A549 (cell line): ENCODE measurements around the gene SALL2. TPM values are rescaled to one million over a fixed set of nuclear protein-coding genes. Genes with fewer than 3 reads are reported as not detected.

Source experiments
- ATAC-seq, 2 experiments: fragments of 200-7000 bp in 1 of 2; fragments of >200 bp in 1 of 2; cut with Nextera tagmentation in 1 of 2; cut with Tn5 transposase in 1 of 2; 3 replicates each; pipeline versions ENCODE4 v1.8.0 to v1.9.1; 2018 to 2020; ENCODE audit warnings: mild to moderate bottlenecking in 1 of 2, moderate library complexity in 1 of 2
- CTCF ChIA-PET: fragments of 300-600 bp; sonication (Branson Sonifier 250); formaldehyde crosslinking; extraction: SDS; loops from one replicate; lab custom pipeline; 2021; ENCODE audit warnings: antibody characterized with exemption, inconsistent platforms; lab: Yijun Ruan, JAX
- POLR2A ChIA-PET: fragments of 350-600 bp; formaldehyde crosslinking; extraction: SDS; loops from one replicate; lab custom pipeline; 2021; ENCODE audit warnings: antibody characterized with exemption, inconsistent platforms; lab: Yijun Ruan, JAX
- DNase-seq, 2 experiments: peaks; one replicate each; pipeline versions ENCODE4 v3.0.0 to v3.0.0-alpha.2; 2011 to 2016; ENCODE audit warnings: low read depth in 1 of 2, low spot score in 1 of 2
- FAIRE-seq: peaks from 2 replicates; lab custom pipeline; 2011; peaks lifted over from hg19 to GRCh38; lab: Jason Lieb, UNC
- H3K27ac ChIP-seq, 2 experiments: fragments of >200 bp; sonication (Bioruptor Twin); formaldehyde crosslinking; 3 replicates each; pipeline ENCODE4 v1.5.1; 2016 to 2017
- H3K4me1 ChIP-seq: fragments of >200 bp; sonication (Bioruptor Twin); formaldehyde crosslinking; 3 replicates; pipeline ENCODE4 v1.6.1; 2016
- H3K4me2 ChIP-seq: fragments of >200 bp; sonication (Bioruptor Twin); formaldehyde crosslinking; 3 replicates; pipeline ENCODE4 v1.6.1; 2016
- H3K4me3 ChIP-seq: fragments of >200 bp; sonication (Bioruptor Twin); formaldehyde crosslinking; 3 replicates; pipeline ENCODE4 v1.5.1; 2016
- H3K9me3 ChIP-seq: fragments of >200 bp; sonication (Bioruptor Twin); formaldehyde crosslinking; 3 replicates; pipeline ENCODE4 v1.6.1; 2016
- CEBPB ChIP-seq, 2 experiments: fragments of >200 bp in 1 of 2; sonication (Bioruptor Twin) in 1 of 2; formaldehyde crosslinking in 1 of 2; IDR thresholded peaks; 2 replicates each; pipeline ENCODE4 v1.6.1; 2012 to 2016
- CHD4 ChIP-seq: fragments of 200-600 bp; sonication (generic); IDR thresholded peaks from 2 replicates; pipeline ENCODE4 v1.6.1; 2016; ENCODE audit warnings: antibody characterized with exemption, mild to moderate bottlenecking, borderline replicate concordance
- EHF ChIP-seq: fragments of 250-450 bp; sonication (Bioruptor Pico); IDR thresholded peaks from 2 replicates; pipeline ENCODE4 v1.5.0; 2020; ENCODE audit warnings: mild to moderate bottlenecking
- EHMT2 ChIP-seq: fragments of 200-600 bp; sonication (generic); IDR thresholded peaks from 2 replicates; pipeline ENCODE4 v1.6.1; 2016; ENCODE audit warnings: antibody characterized with exemption, low read depth, mild to moderate bottlenecking, moderate library complexity
- FOSB ChIP-seq: fragments of 250-450 bp; sonication (Bioruptor Pico); IDR thresholded peaks from 2 replicates; pipeline ENCODE4 v1.5.0; 2020; ENCODE audit warnings: mild to moderate bottlenecking, moderate library complexity
- FOSL2 ChIP-seq, 2 experiments: fragments of 450-650 bp in 1 of 2; fragments of >200 bp in 1 of 2; sonication (Bioruptor Twin) in 1 of 2; formaldehyde crosslinking; IDR thresholded peaks; 2 replicates each; pipeline versions ENCODE4 v1.5.0 to v1.6.1; 2016 to 2020; ENCODE audit warnings: mild to moderate bottlenecking in 1 of 2, moderate library complexity in 1 of 2
- HEYL ChIP-seq: fragments of 250-450 bp; sonication (Bioruptor Pico); IDR thresholded peaks from 2 replicates; pipeline ENCODE4 v1.8.0; 2021; ENCODE audit warnings: mild to moderate bottlenecking, moderate library complexity
- HOXA7 ChIP-seq: fragments of 250-450 bp; sonication (Bioruptor Pico); IDR thresholded peaks from 2 replicates; pipeline ENCODE4 v1.5.0; 2020; ENCODE audit warnings: mild to moderate bottlenecking, moderate library complexity
- HOXB5 ChIP-seq: fragments of 250-450 bp; sonication (Bioruptor Pico); IDR thresholded peaks from 2 replicates; pipeline ENCODE4 v1.5.0; 2020; ENCODE audit warnings: mild to moderate bottlenecking, moderate library complexity
- JUNB ChIP-seq: fragments of >200 bp; sonication (Bioruptor Twin); formaldehyde crosslinking; IDR thresholded peaks from 2 replicates; pipeline ENCODE4 v1.6.1; 2016
- NFE2L2 ChIP-seq: fragments of 150-350 bp; conservative IDR thresholded peaks from 2 replicates; pipeline ENCODE4 v1.6.1; 2014; ENCODE audit warnings: low read length
- NPAS2 ChIP-seq: fragments of 250-450 bp; sonication (Bioruptor Pico); IDR thresholded peaks from 2 replicates; pipeline ENCODE4 v1.8.0; 2022; ENCODE audit warnings: mild to moderate bottlenecking, moderate library complexity, borderline replicate concordance
- NR3C1 ChIP-seq: fragments of >200 bp; sonication (Bioruptor Twin); formaldehyde crosslinking; IDR thresholded peaks from 3 replicates; pipeline ENCODE4 v1.6.1; 2017
- PHF8 ChIP-seq: fragments of 200-600 bp; sonication (generic); IDR thresholded peaks from 2 replicates; pipeline ENCODE4 v1.6.1; 2016; ENCODE audit warnings: low read depth, mild to moderate bottlenecking, antibody characterized with exemption, moderate library complexity, borderline replicate concordance
- RAD21 ChIP-seq, 2 experiments: fragments of >200 bp in 1 of 2; sonication (Bioruptor Twin) in 1 of 2; formaldehyde crosslinking in 1 of 2; IDR thresholded peaks in 1 of 2; conservative IDR thresholded peaks in 1 of 2; 2 replicates in 1 of 2; 3 replicates in 1 of 2; pipeline ENCODE4 v1.6.1; 2012 to 2018; ENCODE audit warnings: inconsistent platforms in 1 of 2
- REST ChIP-seq: fragments of 200-600 bp; sonication (generic); IDR thresholded peaks from 2 replicates; pipeline ENCODE4 v1.6.1; 2016; ENCODE audit warnings: antibody characterized with exemption, mild to moderate bottlenecking, moderate library complexity
- RNF2 ChIP-seq: fragments of 200-600 bp; sonication (generic); IDR thresholded peaks from 2 replicates; pipeline ENCODE4 v1.6.1; 2016; ENCODE audit warnings: low read depth, mild to moderate bottlenecking, antibody characterized with exemption, moderate library complexity, borderline replicate concordance
- TFCP2L1 ChIP-seq: fragments of 250-450 bp; sonication (Bioruptor Pico); IDR thresholded peaks from 2 replicates; pipeline ENCODE4 v1.5.0; 2021; ENCODE audit warnings: mild to moderate bottlenecking
- TP53 ChIP-seq: fragments of 250-450 bp; sonication (Bioruptor Pico); IDR thresholded peaks from 2 replicates; pipeline ENCODE4 v1.5.0; 2021; ENCODE audit warnings: mild to moderate bottlenecking, moderate library complexity
- ZNF302 ChIP-seq: fragments of 250-450 bp; sonication (Bioruptor Pico); IDR thresholded peaks from 2 replicates; pipeline ENCODE4 v1.9.0; 2021; ENCODE audit warnings: inconsistent platforms, mild to moderate bottlenecking, moderate library complexity
- ZSCAN20 ChIP-seq: fragments of 250-450 bp; sonication (Bioruptor Pico); IDR thresholded peaks from 2 replicates; pipeline ENCODE4 v1.8.0; 2022; ENCODE audit warnings: mild to moderate bottlenecking, moderate library complexity
- WGBS: methylation state at CpG from one replicate; pipeline ENCODE4 v1.1.6; 2017; ENCODE audit errors: missing lambda C conversion rate; 5-methylcytosine and 5-hydroxymethylcytosine counted together
- polyA plus RNA-seq, 4 experiments: library from polyadenylated mRNA; depleted of rRNA in 3 of 4; stranded (reverse); fragments of >200 nt; fragmentation: RNase III in 1 of 4; extraction: RNeasy Plus Mini Kit Qiagen cat#74134 plus additional on column Dnase treatment in 1 of 4; gene quantifications; 2 replicates in 3 of 4; 3 replicates in 1 of 4; pipeline ENCODE4 v1.2.3, GENCODE V29; 2011 to 2017
- TF ChIP-seq, protein P1 (sequence below): IDR thresholded peaks from 2 replicates; pipeline ENCODE4 v1.6.1; 2012; ENCODE audit warnings: low read depth, borderline replicate concordance
- TF ChIP-seq, protein P2 (sequence below): fragments of 250-450 bp; sonication (Bioruptor Pico); IDR thresholded peaks from 2 replicates; pipeline ENCODE4 v1.5.0; 2021; ENCODE audit warnings: mild to moderate bottlenecking, moderate library complexity, borderline replicate concordance
- TF ChIP-seq, protein P3 (sequence below): IDR thresholded peaks from 2 replicates; pipeline ENCODE4 v1.6.1; 2012
- TF ChIP-seq, protein P4 (sequence below): fragments of 150-350 bp; IDR thresholded peaks from 2 replicates; pipeline ENCODE4 v1.6.1; 2014; ENCODE audit warnings: low read depth, mild to moderate bottlenecking, low read length

Gene SALL2
- polyA plus RNA-seq, 2 of the 4 experiments (the other 2 are of a cell fraction) = 2.8 to 3.5 TPM

DNA sequence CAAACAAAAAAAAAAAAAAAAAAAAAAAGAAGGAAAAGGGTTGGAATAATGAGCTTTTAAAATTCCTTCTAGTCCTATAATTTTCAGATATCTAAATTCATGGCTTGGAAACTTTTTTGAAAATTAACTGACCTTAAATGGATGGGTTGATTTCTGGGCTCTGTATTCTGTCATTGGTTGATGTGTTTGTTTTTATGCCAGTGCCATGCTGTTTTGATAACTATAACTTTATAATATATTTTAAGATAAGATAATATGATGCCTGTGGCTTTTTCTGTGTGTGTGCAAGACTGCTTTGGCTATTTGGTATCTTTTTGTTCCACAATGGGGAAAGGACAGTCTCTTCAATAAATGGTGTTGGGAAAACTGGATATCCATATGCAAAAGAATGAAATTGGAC, 46.5 kb upstream of the SALL2 start:
- DNase-seq = no peak
- ATAC-seq = no peak
- no peak overlapping the region for H3K4me3 ChIP-seq
- TF ChIP-seq TP53 (no peak), EHMT2 (no peak), RAD21 (conservative IDR thresholded peaks at IDR 0.05 in 1 of 2, IDR thresholded peaks at IDR 0.05 in 1 of 2) (no peak), HOXA7 (CRISPR knock-in tag) (no peak), EHF (no peak), CHD4 (no peak), PHF8 (no peak), TFCP2L1 (CRISPR knock-in tag) (no peak), NPAS2 (CRISPR knock-in tag) (no peak), JUNB (no peak), FOSL2 (IDR thresholded peaks at IDR 0.05) (no peak), FOSL2 (CRISPR knock-in tag; IDR thresholded peaks at IDR 0.05) (no peak), ZSCAN20 (CRISPR knock-in tag) (no peak), HEYL (CRISPR knock-in tag) (no peak), HOXB5 (CRISPR knock-in tag) (no peak), NR3C1 (no peak), CEBPB (IDR thresholded peaks at IDR 0.05) (no peak)
- TF ChIP-seq, protein P1, sequence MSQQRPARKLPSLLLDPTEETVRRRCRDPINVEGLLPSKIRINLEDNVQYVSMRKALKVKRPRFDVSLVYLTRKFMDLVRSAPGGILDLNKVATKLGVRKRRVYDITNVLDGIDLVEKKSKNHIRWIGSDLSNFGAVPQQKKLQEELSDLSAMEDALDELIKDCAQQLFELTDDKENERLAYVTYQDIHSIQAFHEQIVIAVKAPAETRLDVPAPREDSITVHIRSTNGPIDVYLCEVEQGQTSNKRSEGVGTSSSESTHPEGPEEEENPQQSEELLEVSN = no peak
- TF ChIP-seq, protein P2, sequence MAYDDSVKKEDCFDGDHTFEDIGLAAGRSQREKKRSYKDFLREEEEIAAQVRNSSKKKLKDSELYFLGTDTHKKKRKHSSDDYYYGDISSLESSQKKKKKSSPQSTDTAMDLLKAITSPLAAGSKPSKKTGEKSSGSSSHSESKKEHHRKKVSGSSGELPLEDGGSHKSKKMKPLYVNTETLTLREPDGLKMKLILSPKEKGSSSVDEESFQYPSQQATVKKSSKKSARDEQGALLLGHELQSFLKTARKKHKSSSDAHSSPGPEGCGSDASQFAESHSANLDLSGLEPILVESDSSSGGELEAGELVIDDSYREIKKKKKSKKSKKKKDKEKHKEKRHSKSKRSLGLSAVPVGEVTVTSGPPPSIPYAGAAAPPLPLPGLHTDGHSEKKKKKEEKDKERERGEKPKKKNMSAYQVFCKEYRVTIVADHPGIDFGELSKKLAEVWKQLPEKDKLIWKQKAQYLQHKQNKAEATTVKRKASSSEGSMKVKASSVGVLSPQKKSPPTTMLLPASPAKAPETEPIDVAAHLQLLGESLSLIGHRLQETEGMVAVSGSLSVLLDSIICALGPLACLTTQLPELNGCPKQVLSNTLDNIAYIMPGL = no peak
- TF ChIP-seq, protein P3, sequence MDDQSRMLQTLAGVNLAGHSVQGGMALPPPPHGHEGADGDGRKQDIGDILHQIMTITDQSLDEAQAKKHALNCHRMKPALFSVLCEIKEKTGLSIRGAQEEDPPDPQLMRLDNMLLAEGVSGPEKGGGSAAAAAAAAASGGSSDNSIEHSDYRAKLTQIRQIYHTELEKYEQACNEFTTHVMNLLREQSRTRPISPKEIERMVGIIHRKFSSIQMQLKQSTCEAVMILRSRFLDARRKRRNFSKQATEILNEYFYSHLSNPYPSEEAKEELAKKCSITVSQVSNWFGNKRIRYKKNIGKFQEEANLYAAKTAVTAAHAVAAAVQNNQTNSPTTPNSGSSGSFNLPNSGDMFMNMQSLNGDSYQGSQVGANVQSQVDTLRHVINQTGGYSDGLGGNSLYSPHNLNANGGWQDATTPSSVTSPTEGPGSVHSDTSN = no peak
- TF ChIP-seq, protein P4, sequence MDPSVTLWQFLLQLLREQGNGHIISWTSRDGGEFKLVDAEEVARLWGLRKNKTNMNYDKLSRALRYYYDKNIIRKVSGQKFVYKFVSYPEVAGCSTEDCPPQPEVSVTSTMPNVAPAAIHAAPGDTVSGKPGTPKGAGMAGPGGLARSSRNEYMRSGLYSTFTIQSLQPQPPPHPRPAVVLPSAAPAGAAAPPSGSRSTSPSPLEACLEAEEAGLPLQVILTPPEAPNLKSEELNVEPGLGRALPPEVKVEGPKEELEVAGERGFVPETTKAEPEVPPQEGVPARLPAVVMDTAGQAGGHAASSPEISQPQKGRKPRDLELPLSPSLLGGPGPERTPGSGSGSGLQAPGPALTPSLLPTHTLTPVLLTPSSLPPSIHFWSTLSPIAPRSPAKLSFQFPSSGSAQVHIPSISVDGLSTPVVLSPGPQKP = no peak
- no peaks in the 10 kb centered on the region for H3K4me1 ChIP-seq
- H3K9me3 ChIP-seq = peaks cover 15% of the 10 kb centered on the region; the same call in 2 of the 3 replicates
- H3K27ac ChIP-seq = no peak overlapping the region
- no peak overlapping the region for H3K4me2 ChIP-seq
- ChIA-PET POLR2A (interaction anchor here (0.7 kb wide), 1 partner anchor 22 kb away, joined by 3 read pairs; no protein-coding TSS in a partner anchor), CTCF (interaction anchor here (0.6 to 0.7 kb wide), 2 partner anchors 74 to 216 kb away, joined by 3 to 4 read pairs; no protein-coding TSS in a partner anchor)
- FAIRE-seq = no peak

DNA sequence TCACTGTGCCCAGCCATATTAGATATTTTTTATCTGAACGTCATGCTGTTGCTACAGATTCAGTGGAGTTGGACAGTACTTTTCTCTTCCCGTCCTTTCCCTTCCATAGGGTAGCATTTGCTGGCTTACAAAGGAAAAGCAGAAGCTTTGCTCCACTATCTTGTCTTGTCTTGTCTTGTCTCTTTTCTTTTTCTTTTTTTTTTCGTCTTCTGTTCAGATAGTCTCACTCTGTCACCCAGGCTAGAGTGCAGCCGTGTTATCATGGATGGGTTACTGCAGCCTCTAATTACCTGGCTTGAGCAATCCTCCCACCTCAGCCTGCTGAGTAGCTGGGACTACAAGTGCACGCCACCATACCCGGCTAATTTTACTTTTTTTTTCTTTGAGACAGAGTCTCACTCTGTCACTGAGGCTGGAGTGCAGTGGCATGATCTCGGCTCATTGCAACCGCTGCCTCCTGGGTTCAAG, 32.6 kb upstream of the SALL2 start:
- Histone ChIP-seq H3K27ac (no peak overlapping the region), H3K4me3 (no peak overlapping the region), H3K4me1 (peaks cover 11% of the 10 kb centered on the region; the same call in 2 of the 3 replicates), H3K4me2 (no peak overlapping the region; the same call in 2 of the 3 replicates), H3K9me3 (no peaks in the 10 kb centered on the region)
- DNase-seq (no peak), FAIRE-seq (no peak), ATAC-seq (no peak)
- CTCF ChIA-PET = interaction anchor here (0.7 to 8.2 kb wide), 13 partner anchors 11 to 493 kb away, joined by 3 to 84 read pairs (median 3); partner anchors contain the start of genes CHD8 and TOX4
- WGBS = 80% methylated on average over 8 of the region's 8 CpGs
- POLR2A ChIA-PET = no interaction called here
- TF ChIP-seq, protein P2 = no peak
- TF ChIP-seq RNF2 = no peak
- TF ChIP-seq FOSB (CRISPR knock-in tag) = no peak
- no peak for TF ChIP-seq REST
- no peak for TF ChIP-seq RAD21 (conservative IDR thresholded peaks at IDR 0.05 in 1 of 2, IDR thresholded peaks at IDR 0.05 in 1 of 2)
- no peak for TF ChIP-seq ZNF302 (CRISPR knock-in tag)
- TF ChIP-seq NFE2L2 = no peak
